Mesenchymal stem cell (in vitro differentiated cells and primary cell): ENCODE results near the gene MRPS27.

Experiments used
- DNase-seq: peaks from one replicate; pipeline ENCODE4 v3.0.0-alpha.2; 2013
- H2AFZ ChIP-seq: one replicate; pipeline ENCODE4 v1.6.1; 2013; ENCODE audit warnings: low read depth, mild to moderate bottlenecking, control low read depth, inconsistent platforms, low read length, moderate library complexity
- H2AK5ac ChIP-seq: 2 replicates; pipeline ENCODE4 v1.6.1; 2013; ENCODE audit warnings: low read length, moderate library complexity, mild to moderate bottlenecking, inconsistent platforms; ENCODE audit not compliant: severe bottlenecking
- H2BK120ac ChIP-seq: one replicate; pipeline ENCODE4 v1.6.1; 2013; ENCODE audit warnings: low read depth, mild to moderate bottlenecking, inconsistent platforms, low read length, moderate library complexity
- H2BK12ac ChIP-seq, 2 experiments: one replicate each; pipeline ENCODE4 v1.6.1; 2013; ENCODE audit warnings: inconsistent platforms in 2 of 2, low read length in 2 of 2, mild to moderate bottlenecking in 2 of 2, moderate library complexity in 2 of 2, control low read depth in 1 of 2
- H2BK15ac ChIP-seq: one replicate; pipeline ENCODE4 v1.6.1; 2013; ENCODE audit warnings: mild to moderate bottlenecking, low read depth, inconsistent platforms; ENCODE audit not compliant: poor library complexity, severe bottlenecking
- H2BK5ac ChIP-seq: 2 replicates; pipeline ENCODE4 v1.6.1; 2013; ENCODE audit warnings: low read depth, mild to moderate bottlenecking, low read length, control low read depth, inconsistent platforms; ENCODE audit not compliant: poor library complexity, severe bottlenecking
- H3K14ac ChIP-seq, 2 experiments: one replicate each; pipeline ENCODE4 v1.6.1; 2013; ENCODE audit warnings: inconsistent platforms in 2 of 2, low read length in 2 of 2, control low read depth in 1 of 2, mild to moderate bottlenecking in 1 of 2, moderate library complexity in 1 of 2
- H3K18ac ChIP-seq, 2 experiments: one replicate each; pipeline ENCODE4 v1.6.1; 2013; ENCODE audit warnings: inconsistent platforms in 2 of 2, low read length in 2 of 2, control low read depth in 1 of 2, low read depth in 1 of 2, mild to moderate bottlenecking in 1 of 2
- H3K23ac ChIP-seq, 2 experiments: one replicate each; pipeline ENCODE4 v1.6.1; 2013; ENCODE audit warnings: inconsistent platforms in 2 of 2, low read length in 2 of 2, mild to moderate bottlenecking in 2 of 2, moderate library complexity in 2 of 2, control low read depth in 1 of 2
- H3K27ac ChIP-seq: 2 replicates; pipeline ENCODE4 v1.5.1; 2013; ENCODE audit warnings: mild to moderate bottlenecking, moderate library complexity, low read length, control low read depth, inconsistent platforms; ENCODE audit not compliant: poor library complexity, severe bottlenecking
- H3K27me3 ChIP-seq, 2 experiments: 2 replicates each; pipeline versions ENCODE4 v1.6.1 to v1.7.0; 2013; ENCODE audit warnings: low read length in 2 of 2, mild to moderate bottlenecking in 2 of 2, moderate library complexity in 2 of 2, control low read depth in 1 of 2, inconsistent platforms in 1 of 2; ENCODE audit not compliant: control insufficient read depth in 1 of 2, insufficient read depth in 1 of 2
- H3K36me3 ChIP-seq, 2 experiments: 2 replicates each; pipeline versions ENCODE4 v1.6.1 to v1.7.0; 2013; ENCODE audit warnings: low read length in 2 of 2, control low read depth in 1 of 2, inconsistent platforms in 1 of 2, low read depth in 1 of 2, mild to moderate bottlenecking in 1 of 2; ENCODE audit not compliant: insufficient read depth in 2 of 2, control insufficient read depth in 1 of 2
- H3K4ac ChIP-seq, 2 experiments: one replicate each; pipeline ENCODE4 v1.6.1; 2013; ENCODE audit warnings: inconsistent platforms in 2 of 2, low read length in 2 of 2, mild to moderate bottlenecking in 2 of 2, moderate library complexity in 2 of 2, control low read depth in 1 of 2, low read depth in 1 of 2
- H3K4me1 ChIP-seq: 2 replicates; pipeline ENCODE4 v1.6.1; 2013; ENCODE audit warnings: low read depth, low read length, control low read depth; ENCODE audit not compliant: control insufficient read depth, insufficient read depth
- H3K4me2 ChIP-seq: 2 replicates; pipeline ENCODE4 v1.6.1; 2013; ENCODE audit warnings: low read length, mild to moderate bottlenecking, inconsistent platforms; ENCODE audit not compliant: poor library complexity, severe bottlenecking
- H3K4me3 ChIP-seq, 2 experiments: 2 replicates each; pipeline versions ENCODE4 v1.5.1 to v1.7.0; 2013; ENCODE audit warnings: low read length in 2 of 2, mild to moderate bottlenecking in 2 of 2, control low read depth in 1 of 2, low read depth in 1 of 2; ENCODE audit not compliant: insufficient read depth in 1 of 2
- H3K79me1 ChIP-seq: replicated peaks from 2 replicates; pipeline ENCODE4 v1.6.1; 2013; ENCODE audit warnings: mild to moderate bottlenecking, control low read depth, low read length, inconsistent platforms; ENCODE audit not compliant: poor library complexity, severe bottlenecking
- H3K9ac ChIP-seq: 2 replicates; pipeline ENCODE4 v1.7.0; 2013; ENCODE audit warnings: mild to moderate bottlenecking, low read length, moderate library complexity
- H3K9me3 ChIP-seq: 2 replicates; pipeline ENCODE4 v1.7.0; 2013; ENCODE audit warnings: mild to moderate bottlenecking, low read length; ENCODE audit not compliant: control insufficient read depth
- H4K8ac ChIP-seq: one replicate; pipeline ENCODE4 v1.6.1; 2013; ENCODE audit warnings: inconsistent platforms, mild to moderate bottlenecking, low read length, moderate library complexity
- H4K91ac ChIP-seq: one replicate; pipeline ENCODE4 v1.6.1; 2013; ENCODE audit warnings: mild to moderate bottlenecking, low read length, inconsistent platforms
- WGBS: methylation state at CpG from one replicate; pipeline ENCODE4 v1.1.7; 2013; ENCODE audit warnings: mixed read lengths; 5-methylcytosine and 5-hydroxymethylcytosine counted together

Gene MRPS27

DNA sequence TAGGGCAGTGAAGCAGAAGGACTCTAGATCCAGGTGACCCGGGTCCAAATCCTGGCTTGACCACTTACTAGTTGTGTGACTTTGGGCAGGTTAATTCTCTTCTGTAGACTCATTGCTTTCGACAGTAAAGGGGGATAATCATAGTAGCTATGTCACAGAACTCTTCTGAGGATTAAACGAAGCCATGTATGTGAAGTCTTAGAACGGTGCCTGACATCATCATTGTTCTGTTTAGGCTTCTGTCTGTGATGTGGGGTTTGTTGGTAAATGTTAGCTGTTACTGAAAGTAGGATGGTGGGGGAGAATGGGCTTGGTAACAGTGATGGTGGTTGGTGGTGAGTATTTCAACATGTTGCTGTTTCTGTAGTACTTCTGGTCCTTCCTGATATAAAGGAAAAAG is 139.1 kb downstream of the MRPS27 start:
- no peaks in the 10 kb centered on the region for H3K9me3 ChIP-seq

DNA sequence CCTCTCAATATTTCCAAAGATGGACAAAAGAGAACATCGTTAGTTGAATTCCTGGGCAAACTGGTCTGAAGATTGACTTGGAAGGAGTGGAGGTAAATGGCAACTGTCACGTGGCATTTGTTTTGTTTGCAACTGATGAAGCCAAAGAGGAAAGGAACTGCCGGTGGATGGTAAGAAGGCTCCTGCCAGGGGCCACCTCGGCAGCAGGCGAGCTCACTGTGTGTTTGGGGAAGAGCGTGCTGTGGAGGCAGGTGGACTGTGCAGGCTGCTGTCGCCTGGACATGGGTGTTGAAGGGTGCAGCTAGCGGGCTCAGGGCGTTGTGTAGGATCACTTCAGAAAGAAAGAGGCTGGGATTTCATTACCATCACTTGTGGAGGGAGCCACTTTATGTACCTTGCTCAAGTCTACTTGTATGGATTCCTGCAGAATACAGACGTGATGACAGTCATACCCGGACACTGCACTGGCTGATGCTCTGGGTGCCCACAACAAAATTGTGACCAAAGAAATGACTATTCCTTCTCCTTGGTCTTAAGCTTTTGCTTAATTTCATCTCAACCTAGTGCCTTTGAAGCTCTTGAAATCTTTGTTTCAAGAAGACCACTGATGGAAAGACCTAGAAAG is 140.1 kb downstream of the MRPS27 start:
- Histone ChIP-seq H2AK5ac (peak overlapping the region; percentile 23), H4K8ac (no peak overlapping the region), H3K4ac (peak overlapping the region in 1 of 2 experiments; percentile 24), H3K23ac (no peak overlapping the region), H2BK15ac (no peak overlapping the region), H3K9me3 (no peaks in the 10 kb centered on the region), H3K14ac (no peak overlapping the region), H2AFZ (no peak overlapping the region), H3K79me1 (peaks cover 43% of the 10 kb centered on the region), H2BK120ac (no peak overlapping the region), H2BK12ac (peak overlapping the region in 1 of 2 experiments; percentile 48), H3K18ac (peak overlapping the region in 1 of 2 experiments; percentile 66), H3K4me2 (peak overlapping the region; percentile 45), H3K4me3 (peak overlapping the region in 1 of 2 experiments; percentile 68), H3K27ac (peak overlapping the region; percentile 64), H3K4me1 (peaks cover 19% of the 10 kb centered on the region), H3K9ac (peak overlapping the region; percentile 82), H3K27me3 (no peaks in the 10 kb centered on the region), H3K36me3 (peaks cover 29 to 56% of the 10 kb centered on the region in 2 experiments), H4K91ac (peak overlapping the region; percentile 36), H2BK5ac (no peak overlapping the region)
- DNase-seq, result no peak
- WGBS, result 98% methylated on average over 11 of the region's 11 CpGs

More for the DNA sequence above, 139.1 kb downstream of the MRPS27 start:
- Histone ChIP-seq H2BK120ac (no peak overlapping the region), H3K4me1 (peaks cover 19% of the 10 kb centered on the region), H2BK5ac (no peak overlapping the region), H3K79me1 (peaks cover 45% of the 10 kb centered on the region), H4K8ac (no peak overlapping the region), H3K4ac (no peak overlapping the region), H2BK15ac (no peak overlapping the region), H2AK5ac (no peak overlapping the region), H3K18ac (no peak overlapping the region), H3K27ac (no peak overlapping the region), H3K14ac (no peak overlapping the region), H3K23ac (no peak overlapping the region), H3K36me3 (peaks cover 32 to 49% of the 10 kb centered on the region in 2 experiments), H2BK12ac (no peak overlapping the region), H3K9ac (peak overlapping the region; percentile 15), H2AFZ (no peak overlapping the region), H4K91ac (no peak overlapping the region), H3K4me3 (peak overlapping the region in 1 of 2 experiments; percentile 26), H3K4me2 (no peak overlapping the region), H3K27me3 (no peaks in the 10 kb centered on the region)
- 71% methylated on average over 4 of the region's 4 CpGs for WGBS
- peak; percentile 26 for DNase-seq

DNA sequence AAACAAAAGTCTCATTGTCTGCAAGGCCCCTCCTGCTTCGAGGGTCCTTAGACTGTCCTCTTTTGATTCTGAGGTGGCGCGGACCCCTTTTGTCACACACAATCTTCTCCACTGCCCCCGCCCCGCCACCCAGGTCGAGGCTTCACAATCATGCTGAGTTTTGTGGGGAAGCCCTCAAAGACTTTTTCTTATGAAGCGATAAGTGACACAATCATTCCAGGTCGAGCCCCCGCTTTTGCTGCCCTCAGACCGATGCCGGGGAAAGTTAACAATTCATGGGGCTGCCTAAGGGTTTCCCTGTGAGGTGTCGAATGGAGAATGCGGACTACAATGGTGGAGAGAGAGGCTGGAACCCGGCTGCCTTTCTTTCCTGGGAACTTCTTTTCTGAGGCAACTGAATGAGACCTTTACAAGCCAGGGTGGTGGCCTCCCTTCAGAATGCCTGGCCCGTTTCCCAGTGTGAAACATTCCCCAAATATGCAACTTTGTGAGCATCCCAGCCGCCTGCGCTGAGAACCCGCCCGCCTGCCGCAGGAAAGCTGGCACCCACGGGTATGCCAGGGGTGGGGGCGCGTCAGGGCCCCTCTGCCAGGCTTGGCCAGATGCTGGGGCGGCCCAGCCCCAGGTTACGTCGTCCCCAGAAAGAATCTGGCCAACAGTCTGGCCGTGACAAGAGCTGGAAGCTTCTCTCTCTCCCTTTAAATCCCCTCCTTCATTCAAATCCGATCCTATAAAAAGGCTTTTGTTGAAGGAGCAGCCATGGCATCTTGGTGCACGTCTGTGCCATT is 140.8 kb downstream of the MRPS27 start:
- no peak overlapping the region for H4K8ac ChIP-seq
- H3K79me1 ChIP-seq, result peaks cover 42% of the 10 kb centered on the region
- H2BK120ac ChIP-seq, result no peak overlapping the region
- H4K91ac ChIP-seq, result no peak overlapping the region
- peak overlapping the region; percentile 77 for H3K27ac ChIP-seq
- H3K36me3 ChIP-seq, result peaks cover 26 to 53% of the 10 kb centered on the region in 2 experiments
- H3K4ac ChIP-seq, result peak overlapping the region in 1 of 2 experiments; percentile 76
- peak overlapping the region in 1 of 2 experiments; percentile 14 for H3K14ac ChIP-seq
- DNase-seq, result peak; percentile 71
- H2AK5ac ChIP-seq, result peak overlapping the region; percentile 76
- H3K4me1 ChIP-seq, result peaks cover 19% of the 10 kb centered on the region
- H2BK15ac ChIP-seq, result peak overlapping the region; percentile 4
- H3K4me3 ChIP-seq, result peak overlapping the region in 1 of 2 experiments; percentile 68
- no peaks in the 10 kb centered on the region for H3K27me3 ChIP-seq
- WGBS, result 79% methylated on average over 25 of the region's 29 CpGs
- no peak overlapping the region for H3K23ac ChIP-seq
- peak overlapping the region; percentile 50 for H2BK5ac ChIP-seq
- no peak overlapping the region for H2AFZ ChIP-seq
- H3K18ac ChIP-seq, result peak overlapping the region in 1 of 2 experiments; percentile 58
- peak overlapping the region; percentile 82 for H3K9ac ChIP-seq
- no peaks in the 10 kb centered on the region for H3K9me3 ChIP-seq
- H2BK12ac ChIP-seq, result peak overlapping the region in 1 of 2 experiments; percentile 68
- peak overlapping the region; percentile 45 for H3K4me2 ChIP-seq

DNA sequence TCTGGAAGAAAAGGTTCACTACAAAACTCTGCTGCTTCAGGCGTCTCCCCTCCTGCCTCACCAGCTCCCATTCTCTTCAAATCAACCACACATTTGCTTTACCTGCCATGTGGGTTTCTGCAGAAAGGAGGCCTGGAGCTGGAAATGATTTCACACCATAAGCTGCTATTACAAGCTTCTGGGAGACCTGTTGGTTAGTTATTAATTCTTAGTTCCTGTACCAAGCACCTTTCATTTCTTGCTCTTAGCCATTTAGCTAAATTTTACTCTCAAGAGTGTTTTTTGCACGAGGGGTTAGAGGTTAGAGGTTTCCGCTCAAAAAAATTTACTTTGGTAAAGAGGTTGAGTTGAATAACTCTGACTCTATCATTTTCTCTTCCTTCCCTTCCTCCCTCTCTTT is 142.5 kb downstream of the MRPS27 start:
- Histone ChIP-seq H3K4me1 (peaks cover 21% of the 10 kb centered on the region), H3K79me1 (peaks cover 35% of the 10 kb centered on the region), H2AFZ (no peak overlapping the region), H2AK5ac (no peak overlapping the region), H3K23ac (no peak overlapping the region), H3K27ac (no peak overlapping the region), H2BK15ac (no peak overlapping the region), H3K9me3 (no peaks in the 10 kb centered on the region), H2BK5ac (no peak overlapping the region), H3K36me3 (peaks cover 17 to 51% of the 10 kb centered on the region in 2 experiments), H3K14ac (no peak overlapping the region), H3K27me3 (no peaks in the 10 kb centered on the region), H3K4me3 (no peak overlapping the region), H2BK12ac (no peak overlapping the region), H4K8ac (no peak overlapping the region), H3K18ac (no peak overlapping the region), H3K9ac (no peak overlapping the region), H3K4me2 (no peak overlapping the region), H3K4ac (no peak overlapping the region), H2BK120ac (no peak overlapping the region), H4K91ac (no peak overlapping the region)
- DNase-seq, result no peak
- WGBS, result no CpG with 5 or more reads among the region's 3 CpGs
